HepG2 (cell line): ENCODE results near the gene SLC6A6. TPM values are rescaled to one million over a fixed set of nuclear protein-coding genes. Genes with fewer than 3 reads are reported as not detected.

ENCODE experiments used
- ZSCAN31 ChIP-seq: sonication (generic); formaldehyde crosslinking; IDR thresholded peaks from 2 replicates; pipeline ENCODE4 v1.5.0; 2020; ENCODE audit warnings: low read depth, mild to moderate bottlenecking, missing genetic modification reagents
- polyA plus RNA-seq, 8 experiments: library from polyadenylated mRNA; depleted of rRNA in 3 of 8; stranded (reverse) in 7 of 8; unstranded in 1 of 8; fragments of >200 nt; fragmentation: Illumina TruSeq in 4 of 8; extraction: Trizol in 4 of 8; gene quantifications; 2 replicates each; pipeline versions ENCODE4 v1.2.1 to v1.2.3, GENCODE V29; 2011 to 2016; ENCODE audit warnings: low read depth in 4 of 8, missing spikeins in 1 of 8, mixed read lengths in 1 of 8; ENCODE audit not compliant: insufficient read depth in 1 of 8
- total RNA-seq, 5 experiments: library from RNA; depleted of rRNA; stranded (reverse); fragments of >200 nt; fragmentation: Illumina TruSeq; extraction: Trizol; gene quantifications; 2 replicates each; pipeline ENCODE4 v1.2.3, GENCODE V29; 2016; ENCODE audit warnings: low read depth in 1 of 5
- TF ChIP-seq, protein P1 (sequence below): fragments of 450-650 bp; IDR thresholded peaks from 2 replicates; pipeline ENCODE4 v1.6.1; 2017; ENCODE audit warnings: mild to moderate bottlenecking
- TF ChIP-seq, protein P2 (sequence below): sonication (generic); formaldehyde crosslinking; IDR thresholded peaks from 2 replicates; pipeline ENCODE4 v1.4.0; 2020; ENCODE audit warnings: mild to moderate bottlenecking, missing genetic modification reagents
- TF ChIP-seq, protein P3 (sequence below): IDR thresholded peaks from 2 replicates; pipeline ENCODE4 v1.6.1; 2016; ENCODE audit warnings: missing compliant biosample characterization, missing genetic modification reagents, borderline replicate concordance

SLC6A6 gene
- total and polyA plus RNA-seq, 2 of the 13 experiments (the other 11 are each of a cell fraction or from before 2014, with no cell fraction given) = 14.1 to 20.7 TPM

DNA sequence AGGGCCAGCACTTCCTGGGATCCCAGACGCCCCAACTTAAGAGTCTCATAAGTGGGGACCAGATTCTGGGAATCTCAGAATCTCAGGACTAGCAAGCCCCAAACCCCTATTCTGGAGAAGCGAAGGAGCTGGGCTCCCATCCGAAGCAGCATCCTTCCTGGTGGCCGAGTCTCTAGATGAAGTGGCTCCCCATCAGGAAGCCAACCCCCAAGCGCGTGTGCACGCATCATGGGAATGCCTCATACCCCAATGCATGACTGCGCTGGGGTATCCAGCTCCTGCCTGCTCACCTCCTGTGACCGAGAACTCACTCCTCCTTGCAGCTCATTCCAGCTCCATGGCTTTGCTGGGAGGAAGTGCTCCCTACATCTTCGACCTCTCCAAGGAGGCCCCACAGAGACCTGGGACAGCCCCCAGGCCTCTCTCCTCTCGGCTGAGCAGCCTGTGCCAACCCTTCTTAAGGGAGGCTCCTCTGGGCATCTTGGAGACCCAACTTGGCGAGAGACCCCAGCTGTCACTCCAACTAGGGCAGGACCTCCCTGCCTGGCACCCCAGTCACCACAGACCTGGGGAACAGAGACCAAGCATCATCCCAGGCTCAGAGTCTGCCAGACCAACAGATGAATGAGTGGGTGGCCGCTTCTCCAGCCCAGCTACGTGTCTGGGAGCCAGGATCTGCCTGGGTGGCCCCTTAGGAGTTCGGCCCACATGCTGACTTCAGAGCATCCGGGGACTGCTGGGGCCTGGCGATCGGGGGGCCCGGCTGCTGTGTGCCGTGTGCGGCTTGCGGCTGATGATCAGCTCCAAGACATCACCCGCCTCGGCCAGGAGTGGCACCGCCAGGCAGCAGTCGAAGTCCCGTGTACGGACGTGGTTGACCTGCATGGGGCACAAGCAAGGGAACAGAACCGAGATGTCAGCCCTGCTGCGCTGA is 90.8 kb downstream of the SLC6A6 start (continued):
- TF ChIP-seq, protein P1, sequence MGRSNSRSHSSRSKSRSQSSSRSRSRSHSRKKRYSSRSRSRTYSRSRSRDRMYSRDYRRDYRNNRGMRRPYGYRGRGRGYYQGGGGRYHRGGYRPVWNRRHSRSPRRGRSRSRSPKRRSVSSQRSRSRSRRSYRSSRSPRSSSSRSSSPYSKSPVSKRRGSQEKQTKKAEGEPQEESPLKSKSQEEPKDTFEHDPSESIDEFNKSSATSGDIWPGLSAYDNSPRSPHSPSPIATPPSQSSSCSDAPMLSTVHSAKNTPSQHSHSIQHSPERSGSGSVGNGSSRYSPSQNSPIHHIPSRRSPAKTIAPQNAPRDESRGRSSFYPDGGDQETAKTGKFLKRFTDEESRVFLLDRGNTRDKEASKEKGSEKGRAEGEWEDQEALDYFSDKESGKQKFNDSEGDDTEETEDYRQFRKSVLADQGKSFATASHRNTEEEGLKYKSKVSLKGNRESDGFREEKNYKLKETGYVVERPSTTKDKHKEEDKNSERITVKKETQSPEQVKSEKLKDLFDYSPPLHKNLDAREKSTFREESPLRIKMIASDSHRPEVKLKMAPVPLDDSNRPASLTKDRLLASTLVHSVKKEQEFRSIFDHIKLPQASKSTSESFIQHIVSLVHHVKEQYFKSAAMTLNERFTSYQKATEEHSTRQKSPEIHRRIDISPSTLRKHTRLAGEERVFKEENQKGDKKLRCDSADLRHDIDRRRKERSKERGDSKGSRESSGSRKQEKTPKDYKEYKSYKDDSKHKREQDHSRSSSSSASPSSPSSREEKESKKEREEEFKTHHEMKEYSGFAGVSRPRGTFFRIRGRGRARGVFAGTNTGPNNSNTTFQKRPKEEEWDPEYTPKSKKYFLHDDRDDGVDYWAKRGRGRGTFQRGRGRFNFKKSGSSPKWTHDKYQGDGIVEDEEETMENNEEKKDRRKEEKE = no peak
- TF ChIP-seq, protein P2, sequence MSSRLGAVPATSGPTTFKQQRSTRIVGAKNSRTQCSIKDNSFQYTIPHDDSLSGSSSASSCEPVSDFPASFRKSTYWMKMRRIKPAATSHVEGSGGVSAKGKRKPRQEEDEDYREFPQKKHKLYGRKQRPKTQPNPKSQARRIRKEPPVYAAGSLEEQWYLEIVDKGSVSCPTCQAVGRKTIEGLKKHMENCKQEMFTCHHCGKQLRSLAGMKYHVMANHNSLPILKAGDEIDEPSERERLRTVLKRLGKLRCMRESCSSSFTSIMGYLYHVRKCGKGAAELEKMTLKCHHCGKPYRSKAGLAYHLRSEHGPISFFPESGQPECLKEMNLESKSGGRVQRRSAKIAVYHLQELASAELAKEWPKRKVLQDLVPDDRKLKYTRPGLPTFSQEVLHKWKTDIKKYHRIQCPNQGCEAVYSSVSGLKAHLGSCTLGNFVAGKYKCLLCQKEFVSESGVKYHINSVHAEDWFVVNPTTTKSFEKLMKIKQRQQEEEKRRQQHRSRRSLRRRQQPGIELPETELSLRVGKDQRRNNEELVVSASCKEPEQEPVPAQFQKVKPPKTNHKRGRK (CRISPR knock-in tag) = no peak
- TF ChIP-seq ZSCAN31 (CRISPR knock-in tag) = no peak
- TF ChIP-seq, protein P3, sequence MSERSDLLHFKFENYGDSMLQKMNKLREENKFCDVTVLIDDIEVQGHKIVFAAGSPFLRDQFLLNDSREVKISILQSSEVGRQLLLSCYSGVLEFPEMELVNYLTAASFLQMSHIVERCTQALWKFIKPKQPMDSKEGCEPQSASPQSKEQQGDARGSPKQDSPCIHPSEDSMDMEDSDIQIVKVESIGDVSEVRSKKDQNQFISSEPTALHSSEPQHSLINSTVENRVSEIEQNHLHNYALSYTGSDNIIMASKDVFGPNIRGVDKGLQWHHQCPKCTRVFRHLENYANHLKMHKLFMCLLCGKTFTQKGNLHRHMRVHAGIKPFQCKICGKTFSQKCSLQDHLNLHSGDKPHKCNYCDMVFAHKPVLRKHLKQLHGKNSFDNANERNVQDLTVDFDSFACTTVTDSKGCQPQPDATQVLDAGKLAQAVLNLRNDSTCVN (CRISPR knock-in tag) = no peak
